Keratinocyte (primary cell): ENCODE data around the gene BCAS3.

ENCODE experiments used
- CTCF ChIP-seq, 3 experiments: IDR thresholded peaks in 1 of 3; conservative IDR thresholded peaks in 1 of 3; optimal IDR thresholded peaks in 1 of 3; 2 replicates in 2 of 3; 3 replicates in 1 of 3; pipeline versions ENCODE3 to v1.5.1; 2011; ENCODE audit warnings: low read length in 3 of 3, mild to moderate bottlenecking in 3 of 3, moderate library complexity in 2 of 3, control low read depth in 1 of 3, inconsistent platforms in 1 of 3; ENCODE audit not compliant: insufficient read depth in 2 of 3; ENCODE audit errors: extremely low read depth in 1 of 3
- EZH2 ChIP-seq: IDR thresholded peaks from one replicate; pipeline ENCODE4 v1.6.1; 2012; ENCODE audit warnings: inconsistent platforms, mild to moderate bottlenecking, low read length, moderate library complexity

GRCh38 chr17:61202564-61202963 is 524.9 kb downstream of the BCAS3 start:
- no peak for TF ChIP-seq CTCF (optimal IDR thresholded peaks at IDR 0.05 in 1 of 3, IDR thresholded peaks at IDR 0.05 in 1 of 3, conservative IDR thresholded peaks at IDR 0.05 in 1 of 3; ENCODE audit: extremely low read depth in 1 of 3, insufficient read depth in 2 of 3, low read length in 3 of 3)
- TF ChIP-seq EZH2, result no peak
